H4 (cell line): ENCODE results near the gene WASL. TPM values are rescaled to one million over a fixed set of nuclear protein-coding genes. Genes with fewer than 3 reads are reported as not detected.
"Not testable (repeated sequence)": the region's sequence is repeated elsewhere in the genome, so short reads cannot be mapped to it uniquely, and the experiment has no call there.

Source experiments
- DNase-seq: peaks from one replicate; pipeline ENCODE4 v3.0.0-alpha.2; 2015; ENCODE audit warnings: low spot score
- total RNA-seq: library from RNA; depleted of rRNA; stranded (reverse); fragments of >200 nt; shearing (Covaris generic); gene quantifications from 2 replicates; pipeline ENCODE4 v1.2.3, GENCODE V29; 2014

Gene WASL
- total RNA-seq, 1 experiment from 2014 or later, result 12.8 TPM

GRCh38 chr7:123769371-123769770 is 20.6 kb upstream of the WASL start:
- DNase-seq, result peak; percentile 88

GRCh38 chr7:123768493-123768892 is 19.7 kb upstream of the WASL start:
- DNase-seq, result no peak

GRCh38 chr7:123763191-123763661 is 14.4 kb upstream of the WASL start:
- no peak for DNase-seq

GRCh38 chr7:123761729-123762128 is 12.9 kb upstream of the WASL start:
- DNase-seq, result no peak

- DNase-seq, result no peak
Observed at GRCh38 chr7:123757095-123757494, 8.3 kb upstream of the WASL start.

GRCh38 chr7:123755338-123755737 is 6.5 kb upstream of the WASL start:
- no peak for DNase-seq

- DNase-seq, result no peak
Observed at GRCh38 chr7:123754271-123754871, 5.6 kb upstream of the WASL start.

- DNase-seq, result no peak
Observed at GRCh38 chr7:123752534-123752933, 3.7 kb upstream of the WASL start.

- DNase-seq, result no peak
Observed at GRCh38 chr7:123751821-123752220, 3.0 kb upstream of the WASL start.

GRCh38 chr7:123750389-123751230 is 1.8 kb upstream of the WASL start:
- no peak for DNase-seq

- peak; percentile 62 for DNase-seq
Observed at GRCh38 chr7:123749537-123749857, 694 bp upstream of the WASL start.

- no peak for DNase-seq
Observed at GRCh38 chr7:123748171-123748733, 551 bp downstream of the WASL start.

GRCh38 chr7:123747620-123748141 is 1.1 kb downstream of the WASL start:
- DNase-seq, result peak; percentile 76

GRCh38 chr7:123746931-123747488 is 1.8 kb downstream of the WASL start:
- DNase-seq, result no peak

- DNase-seq, result no peak
Observed at GRCh38 chr7:123746055-123746454, 2.7 kb downstream of the WASL start.

GRCh38 chr7:123745437-123745836 is 3.4 kb downstream of the WASL start:
- no peak for DNase-seq

GRCh38 chr7:123744416-123744815 is 4.4 kb downstream of the WASL start:
- DNase-seq, result no peak

GRCh38 chr7:123741940-123742339 is 6.9 kb downstream of the WASL start:
- DNase-seq, result no peak

- DNase-seq, result no peak
Observed at GRCh38 chr7:123738808-123739207, 10.0 kb downstream of the WASL start.

GRCh38 chr7:123738356-123738755 is 10.4 kb downstream of the WASL start:
- no peak for DNase-seq

GRCh38 chr7:123737168-123737674 is 11.6 kb downstream of the WASL start:
- not testable (repeated sequence) for DNase-seq

GRCh38 chr7:123735539-123735938 is 13.3 kb downstream of the WASL start:
- DNase-seq, result no peak
